ENCODE measurements around the gene TBC1D22A. TPM values are rescaled to one million over a fixed set of nuclear protein-coding genes. Genes with fewer than 3 reads are reported as not detected.
"Not testable (repeated sequence)": the region's sequence is repeated elsewhere in the genome, so short reads cannot be mapped to it uniquely, and the experiment has no call there.

Gene TBC1D22A
- total and polyA plus RNA-seq, 9 donors: 12.5 to 25.6 (median 18.5) TPM

DNA sequence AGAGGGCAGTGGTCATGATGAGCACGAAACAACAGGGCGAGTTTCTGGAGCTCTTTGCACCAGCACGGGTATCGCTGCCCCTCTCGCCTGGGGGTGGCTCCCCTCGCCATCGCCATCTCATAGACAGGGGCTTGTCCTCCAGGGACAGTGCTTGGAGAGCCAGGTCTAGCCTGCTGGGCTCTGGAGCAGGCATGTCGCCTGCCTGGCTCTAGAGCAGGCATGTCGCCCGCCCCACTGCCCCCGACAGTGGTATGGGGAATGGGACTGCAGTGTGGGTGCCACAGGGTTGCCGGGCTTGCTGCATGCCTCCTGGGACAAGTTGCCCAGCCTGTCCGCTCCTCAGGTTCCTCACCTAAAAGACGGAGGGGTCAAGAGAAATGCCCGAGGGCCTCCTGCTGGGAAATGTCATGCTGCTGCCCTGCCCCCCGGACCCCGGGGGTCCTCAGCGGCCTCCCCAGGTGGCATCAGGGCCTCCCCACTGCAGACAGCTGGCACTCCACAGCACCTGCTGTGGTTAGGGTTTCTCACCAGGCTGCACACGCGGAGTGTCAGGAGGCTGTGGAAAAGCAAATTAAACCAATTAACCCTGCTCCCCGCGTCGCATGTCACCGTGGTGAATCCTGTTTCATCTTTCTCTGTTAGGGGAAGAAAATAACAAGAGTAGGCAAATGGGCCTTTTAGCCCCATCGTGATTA, 403.0 kb downstream of the TBC1D22A start:
- Histone ChIP-seq H3K4me1 (ENCODE audit: insufficient read depth) (no peaks in the 10 kb centered on the region), H3K9me3 (no peaks in the 10 kb centered on the region), H3K4me3 (no peak overlapping the region), H3K36me3 (no peaks in the 10 kb centered on the region), H3K27ac (no peak overlapping the region), H3K27me3 (no peaks in the 10 kb centered on the region)
- no peak for TF ChIP-seq POLR2A (IDR thresholded peaks at IDR 0.05)
- TF ChIP-seq, protein P1, sequence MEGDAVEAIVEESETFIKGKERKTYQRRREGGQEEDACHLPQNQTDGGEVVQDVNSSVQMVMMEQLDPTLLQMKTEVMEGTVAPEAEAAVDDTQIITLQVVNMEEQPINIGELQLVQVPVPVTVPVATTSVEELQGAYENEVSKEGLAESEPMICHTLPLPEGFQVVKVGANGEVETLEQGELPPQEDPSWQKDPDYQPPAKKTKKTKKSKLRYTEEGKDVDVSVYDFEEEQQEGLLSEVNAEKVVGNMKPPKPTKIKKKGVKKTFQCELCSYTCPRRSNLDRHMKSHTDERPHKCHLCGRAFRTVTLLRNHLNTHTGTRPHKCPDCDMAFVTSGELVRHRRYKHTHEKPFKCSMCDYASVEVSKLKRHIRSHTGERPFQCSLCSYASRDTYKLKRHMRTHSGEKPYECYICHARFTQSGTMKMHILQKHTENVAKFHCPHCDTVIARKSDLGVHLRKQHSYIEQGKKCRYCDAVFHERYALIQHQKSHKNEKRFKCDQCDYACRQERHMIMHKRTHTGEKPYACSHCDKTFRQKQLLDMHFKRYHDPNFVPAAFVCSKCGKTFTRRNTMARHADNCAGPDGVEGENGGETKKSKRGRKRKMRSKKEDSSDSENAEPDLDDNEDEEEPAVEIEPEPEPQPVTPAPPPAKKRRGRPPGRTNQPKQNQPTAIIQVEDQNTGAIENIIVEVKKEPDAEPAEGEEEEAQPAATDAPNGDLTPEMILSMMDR (IDR thresholded peaks at IDR 0.05): no peak
- intact Hi-C loops (cut with DNase I): no loop called here
- peak; percentile 3 to 19 (median 10) for DNase-seq
- 93 to 94% (median 93%) methylated on average over 25 of the region's 25 CpGs for WGBS, 3 donors

- TF ChIP-seq EP300 (IDR thresholded peaks at IDR 0.05) (no peak), POLR2A (IDR thresholded peaks at IDR 0.05) (no peak)
- TF ChIP-seq, protein P1 (IDR thresholded peaks at IDR 0.05): no peak
- intact Hi-C loops (cut with DNase I): no loop called here
- Histone ChIP-seq H3K4me1 (ENCODE audit: insufficient read depth) (no peaks in the 10 kb centered on the region), H3K27ac (no peak overlapping the region), H3K4me3 (no peak overlapping the region), H3K36me3 (no peaks in the 10 kb centered on the region), H3K27me3 (no peaks in the 10 kb centered on the region), H3K9me3 (no peaks in the 10 kb centered on the region)
- peak in 4 of 5 donors; percentile 2 to 15 (median 3) for DNase-seq
- WGBS, 3 donors: 87 to 92% (median 90%) methylated on average over 5 of the region's 5 CpGs
Observed at GRCh38 chr22:47166033-47166404, 403.6 kb downstream of the TBC1D22A start.

- TF ChIP-seq POLR2A (IDR thresholded peaks at IDR 0.05) (no peak), EP300 (IDR thresholded peaks at IDR 0.05) (no peak)
- TF ChIP-seq, protein P1 (IDR thresholded peaks at IDR 0.05): no peak
Observed at GRCh38 chr22:47166446-47167016, 404.1 kb downstream of the TBC1D22A start.

DNA sequence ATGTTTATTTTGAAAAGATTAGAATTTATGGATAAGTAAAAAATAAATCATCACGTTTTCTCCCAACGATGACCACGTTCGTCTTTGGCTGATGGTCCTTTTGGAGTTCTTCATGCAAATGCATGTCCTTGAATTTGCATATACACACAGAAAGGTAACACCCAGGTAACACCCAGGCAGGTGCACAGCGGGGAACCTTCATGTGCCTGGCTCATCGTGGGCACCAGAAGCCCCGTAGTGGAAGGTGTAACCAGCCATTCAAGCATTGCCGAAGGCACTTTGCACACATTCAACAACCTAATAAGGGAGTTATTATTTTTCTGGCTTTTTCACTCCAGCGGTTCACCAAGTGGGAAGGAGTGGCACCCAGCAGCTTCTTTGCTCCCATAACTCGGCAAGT, 404.6 kb downstream of the TBC1D22A start:
- Histone ChIP-seq H3K27ac (no peak overlapping the region), H3K4me1 (ENCODE audit: insufficient read depth) (no peaks in the 10 kb centered on the region), H3K36me3 (no peaks in the 10 kb centered on the region), H3K27me3 (no peaks in the 10 kb centered on the region), H3K4me3 (no peak overlapping the region), H3K9me3 (no peaks in the 10 kb centered on the region)
- whole genome bisulfite sequencing, 3 donors: 92 to 94% (median 93%) methylated on average over 10 of the region's 10 CpGs
- intact Hi-C loops (cut with DNase I): no loop called here
- TF ChIP-seq POLR2A (IDR thresholded peaks at IDR 0.05) (no peak), EP300 (IDR thresholded peaks at IDR 0.05) (no peak)
- TF ChIP-seq, protein P1 (IDR thresholded peaks at IDR 0.05): no peak
- DNase-seq: peak in 3 of 5 donors; percentile 2 to 8 (median 3)

More at GRCh38 chr22:47166446-47167016, 404.1 kb downstream of the TBC1D22A start:
- Histone ChIP-seq H3K9me3 (no peaks in the 10 kb centered on the region), H3K27ac (no peak overlapping the region), H3K4me3 (no peak overlapping the region), H3K4me1 (ENCODE audit: insufficient read depth) (no peaks in the 10 kb centered on the region), H3K27me3 (no peaks in the 10 kb centered on the region), H3K36me3 (no peaks in the 10 kb centered on the region)
- intact Hi-C loops (cut with DNase I): no loop called here
- WGBS, 3 donors: 95% methylated on average over 10 of the region's 10 CpGs
- DNase-seq: peak in 4 of 5 donors; percentile 0 to 14 (median 6)

DNA sequence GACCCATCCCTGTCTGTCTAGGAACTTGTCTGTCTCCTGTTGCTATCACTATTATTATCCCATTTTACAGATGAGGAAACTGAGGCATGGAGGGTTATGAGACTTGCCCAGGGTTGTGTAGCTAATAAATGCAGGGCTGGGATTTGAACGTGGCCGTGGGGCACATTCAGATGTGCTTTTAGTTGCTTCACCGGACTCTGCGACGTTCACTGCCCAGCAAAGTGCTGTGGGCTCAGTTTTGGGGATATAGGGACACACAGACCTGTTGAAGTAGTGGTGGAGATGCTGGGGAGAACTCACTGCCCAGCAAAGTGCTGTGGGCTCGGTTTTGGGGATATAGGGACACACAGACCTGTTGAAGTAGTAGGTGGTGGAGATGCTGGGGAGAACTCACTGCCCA, 405.5 kb downstream of the TBC1D22A start:
- H3K9me3 ChIP-seq; H3K4me1 ChIP-seq (ENCODE audit: insufficient read depth); H3K27ac ChIP-seq; H3K27me3 ChIP-seq; H3K4me3 ChIP-seq; intact Hi-C loops (cut with DNase I); H3K36me3 ChIP-seq: not testable (repeated sequence)
- peak in 3 of 5 donors; percentile 1 to 15 (median 4) for DNase-seq
- WGBS, 3 donors: 98 to 99% (median 98%) methylated on average over 6 of the region's 6 CpGs

Measured in ovary (tissue), 9 donors.